ENCODE data around the gene DNAJB5.
"Not testable (repeated sequence)": the region's sequence is repeated elsewhere in the genome, so short reads cannot be mapped to it uniquely, and the experiment has no call there.

The DNAJB5 gene

DNA sequence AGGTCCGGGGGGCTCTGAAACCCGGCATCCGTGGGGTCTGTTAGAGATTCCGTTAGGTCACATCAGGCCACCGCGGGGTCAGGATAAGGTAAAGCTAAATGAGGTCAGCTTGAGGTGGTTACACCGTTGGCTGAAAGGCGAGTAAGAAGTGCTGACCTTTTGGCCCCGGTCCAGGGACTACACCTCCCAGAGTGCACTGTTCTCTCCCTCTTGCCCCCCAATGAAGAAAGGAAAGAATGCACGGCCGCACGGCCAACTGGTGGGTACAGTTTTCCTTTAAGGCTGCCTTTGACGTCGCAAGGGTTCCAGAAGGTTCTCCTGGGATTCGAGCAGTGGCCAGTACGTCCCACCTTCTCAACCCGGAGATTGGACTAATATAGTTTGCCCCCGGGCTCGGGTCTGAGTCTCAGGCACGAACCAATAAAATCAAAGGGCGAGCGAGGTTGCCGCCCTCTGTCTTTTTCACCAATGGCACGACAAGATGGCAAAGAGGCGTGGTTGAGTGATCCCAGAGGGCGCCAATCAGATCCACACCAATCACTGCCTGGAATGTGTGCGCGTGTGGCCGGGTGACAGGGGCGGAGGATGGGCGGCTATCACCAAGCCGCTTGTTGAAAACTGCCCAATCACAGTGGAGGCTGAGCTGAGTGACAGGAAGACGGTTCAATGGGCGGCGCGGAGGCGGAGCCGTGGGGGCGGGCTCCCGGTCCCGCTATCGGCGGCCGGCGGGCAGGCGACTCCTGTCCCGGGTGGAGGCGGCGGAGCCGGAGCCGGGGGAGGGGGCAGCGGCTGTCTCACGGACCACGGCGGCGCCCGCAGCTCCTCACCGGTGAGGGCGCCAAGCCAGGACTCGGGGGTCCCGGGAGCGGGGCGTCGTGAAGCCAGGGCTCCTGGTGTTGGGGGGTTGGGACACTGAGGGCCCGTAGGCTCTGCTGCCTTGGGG, at the start of gene DNAJB5:
Gene DNAJB5, plus strand, starts transcription at position 743 of the 943 bp plus-strand sequence. CDS start 886 bp downstream, outside the sequence.
- DNase-seq = peak; percentile 99

DNA sequence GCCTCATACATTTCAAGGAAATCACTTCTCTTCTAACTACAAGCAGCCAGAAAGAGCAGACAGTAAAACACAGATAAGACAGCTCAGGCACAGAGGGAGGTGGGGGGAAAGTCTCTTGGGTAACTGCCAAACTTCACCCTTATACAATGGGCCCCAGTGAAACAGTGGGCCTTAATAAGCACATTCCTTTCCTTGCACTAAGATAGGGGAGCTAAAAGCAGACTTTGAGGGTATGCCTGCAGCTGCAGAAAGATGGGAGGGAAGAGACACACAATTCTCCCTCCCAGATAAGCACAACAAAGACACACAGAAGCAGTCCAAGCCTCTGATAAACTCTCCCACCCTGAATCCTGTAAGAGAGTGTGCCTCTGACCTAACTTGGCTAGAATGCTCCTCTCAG, 49.6 kb upstream of the DNAJB5 start:
- not testable (repeated sequence) for DNase-seq

DNA sequence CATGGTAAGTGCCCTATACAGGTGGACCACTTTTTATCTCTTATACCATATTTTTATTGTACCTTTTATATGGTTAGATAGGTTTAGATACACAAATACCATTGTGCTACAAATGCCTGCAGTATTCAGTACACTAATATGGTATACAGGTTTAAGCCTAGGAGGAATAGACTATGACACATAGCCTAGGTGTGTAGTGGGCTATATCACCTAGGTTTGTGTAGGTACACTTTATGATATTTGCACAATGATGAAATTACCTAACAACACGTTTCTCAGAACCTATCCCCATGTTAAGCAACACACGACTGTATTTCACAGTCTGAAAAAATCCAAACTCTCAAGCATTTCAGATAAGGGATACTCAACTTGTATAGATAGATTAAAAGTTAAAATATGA, 41.1 kb upstream of the DNAJB5 start:
- no peak for DNase-seq

DNA sequence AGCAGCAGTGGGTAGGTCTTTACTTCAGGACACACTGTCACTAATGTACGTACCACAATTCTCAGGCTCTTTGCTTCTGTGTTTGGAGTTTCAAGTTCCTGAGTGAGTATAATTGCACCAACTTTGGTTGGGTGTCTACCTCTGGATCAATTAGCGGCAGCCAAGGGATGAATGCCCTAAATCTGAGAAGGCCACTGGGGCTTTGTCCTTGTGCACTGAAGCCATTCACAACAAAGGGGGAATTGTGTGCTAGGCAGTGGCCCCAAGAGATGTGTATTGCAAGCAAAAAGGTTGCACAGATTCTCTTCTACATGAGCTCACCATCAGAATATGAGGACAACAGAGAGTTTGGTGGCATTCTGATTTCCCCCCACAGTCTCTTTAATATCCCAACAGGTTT, 35.3 kb upstream of the DNAJB5 start:
- DNase-seq = no peak

DNA sequence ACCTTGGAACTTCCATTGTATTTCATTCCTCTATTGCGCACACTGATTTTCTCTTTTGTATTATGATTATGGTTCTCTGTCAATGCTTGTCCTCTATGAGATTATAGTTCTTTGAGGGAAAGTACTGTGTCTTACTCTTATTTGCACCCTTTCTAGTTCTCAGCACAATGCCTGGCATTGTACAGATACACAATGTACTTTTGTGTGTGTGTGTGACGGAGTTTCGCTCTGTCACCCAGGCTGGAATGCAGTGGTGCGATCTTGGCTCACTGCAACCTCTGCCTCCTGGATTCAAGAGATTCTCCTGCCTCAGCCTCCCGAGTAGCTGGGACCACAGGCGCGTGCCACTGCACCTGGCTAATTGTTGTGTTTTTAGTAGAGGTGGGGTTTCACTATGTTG, 33.5 kb upstream of the DNAJB5 start:
- not testable (repeated sequence) for DNase-seq

DNA sequence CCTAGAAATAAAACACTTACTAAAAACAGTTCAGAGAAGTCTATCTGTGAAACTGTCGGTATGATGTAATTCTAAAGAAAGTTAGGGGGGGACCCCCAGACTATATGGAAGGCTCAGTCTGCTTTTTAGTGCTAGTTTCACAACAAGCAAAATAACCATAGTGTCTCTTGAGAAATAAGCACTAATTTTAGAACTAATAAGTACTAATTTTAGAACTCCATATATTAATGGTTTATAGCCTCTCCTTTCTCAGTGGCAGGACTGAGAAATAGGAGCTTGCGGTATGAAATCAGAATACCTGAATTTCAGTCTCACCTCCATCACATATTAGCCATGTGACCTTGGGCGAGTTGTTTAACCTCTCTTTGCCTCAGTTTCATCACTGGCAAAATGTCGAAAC, 32.9 kb upstream of the DNAJB5 start:
- no peak for DNase-seq

DNA sequence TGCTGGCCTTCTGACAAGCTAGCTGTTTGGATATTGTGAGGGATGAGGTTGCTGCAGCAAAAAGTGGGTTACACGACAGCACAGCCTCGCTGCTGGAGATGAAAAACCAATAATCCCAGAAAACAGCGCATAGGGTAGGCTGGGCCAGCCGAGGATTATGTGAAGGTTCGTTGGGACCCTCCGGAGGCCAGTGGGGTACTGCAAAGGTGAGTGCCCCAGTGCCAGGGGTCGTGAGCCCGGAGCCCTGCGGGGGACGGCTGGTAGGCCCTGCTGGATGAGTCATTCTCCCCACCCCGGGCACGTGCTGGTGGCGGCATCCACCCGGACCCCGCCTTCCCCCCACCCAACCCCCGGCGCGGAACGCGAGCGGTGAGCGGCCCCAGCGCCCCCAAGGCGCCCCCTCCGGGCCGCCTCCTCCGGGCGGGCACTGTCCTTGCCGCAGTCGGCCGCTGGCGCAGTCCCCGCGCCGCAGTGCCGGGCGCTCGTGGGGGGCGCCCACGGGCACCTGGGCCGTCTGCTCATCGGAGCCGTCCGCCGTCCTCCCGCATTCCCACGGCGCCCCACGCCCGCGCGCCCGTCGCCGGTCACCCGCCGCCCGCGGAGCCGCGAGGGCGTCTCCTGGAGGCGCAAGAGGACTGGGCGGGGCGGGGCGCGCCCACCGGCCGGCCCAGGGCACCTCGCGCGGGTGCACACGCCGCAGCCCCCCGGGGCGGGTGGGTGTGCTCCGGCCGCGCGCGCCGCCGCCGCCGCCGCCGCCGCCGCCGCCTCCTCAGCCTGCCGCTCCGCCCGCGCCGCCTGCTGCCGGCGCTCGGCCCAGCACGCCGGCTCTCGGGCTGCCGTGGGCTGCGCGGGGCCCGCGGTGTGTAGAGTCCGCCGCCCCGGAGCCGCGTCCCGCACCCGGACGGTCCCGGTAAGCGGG, 31.8 kb upstream of the DNAJB5 start, which contains the start of gene PHF24:
Gene PHF24, plus strand, starts transcription at position 794 of the 919 bp plus-strand sequence. CDS start 13,014 bp downstream, outside the sequence.
- peak; percentile 32 for DNase-seq

DNA sequence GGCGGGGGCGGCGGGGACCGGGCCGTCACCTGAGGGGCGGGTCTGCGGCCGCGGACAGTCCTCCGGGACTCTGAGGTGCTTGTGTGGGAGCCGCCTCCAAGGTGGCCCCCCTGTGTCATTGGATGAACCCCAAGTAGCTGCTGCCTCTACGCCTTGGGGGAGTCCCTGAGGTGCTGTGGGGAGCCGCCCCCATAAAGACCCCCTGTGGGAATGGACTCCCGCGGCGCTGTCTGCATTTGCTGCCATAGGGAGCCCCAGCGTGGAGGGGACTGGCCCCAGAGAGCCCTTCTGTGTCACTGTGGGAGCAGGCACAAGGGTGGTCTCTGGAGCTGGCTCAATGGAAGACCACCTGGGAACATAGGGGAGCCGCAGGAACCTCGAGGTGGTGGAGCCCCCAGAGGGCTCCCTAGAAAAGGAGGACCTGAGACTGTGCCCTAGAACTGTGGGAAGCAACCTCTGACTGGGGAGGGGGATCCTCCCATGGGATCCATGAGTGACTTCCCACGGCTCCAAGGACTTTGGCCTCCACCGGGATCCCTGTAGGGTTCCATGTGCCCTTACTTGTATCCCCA, 31.0 kb upstream of the DNAJB5 start:
- DNase-seq = no peak

DNA sequence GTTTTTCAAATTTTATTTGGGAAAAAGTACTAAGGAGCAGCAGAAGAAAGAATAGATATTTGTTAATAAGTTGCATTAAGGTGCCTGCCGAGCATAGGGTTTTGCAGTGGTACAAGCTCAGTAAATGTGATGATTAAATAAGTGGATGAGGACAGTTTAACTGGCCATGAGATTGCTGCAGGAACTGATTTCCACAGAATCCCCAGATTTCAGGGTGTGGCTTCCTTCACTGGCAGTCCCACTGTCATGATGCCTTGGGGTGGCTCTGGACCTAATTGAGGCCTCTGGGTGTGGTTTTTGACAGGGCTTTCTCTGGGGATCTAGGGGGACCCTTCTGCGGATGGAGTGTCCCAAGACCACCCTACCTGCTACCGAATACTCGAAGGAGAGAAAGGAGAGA, 30.1 kb upstream of the DNAJB5 start:
- DNase-seq = peak; percentile 22

DNA sequence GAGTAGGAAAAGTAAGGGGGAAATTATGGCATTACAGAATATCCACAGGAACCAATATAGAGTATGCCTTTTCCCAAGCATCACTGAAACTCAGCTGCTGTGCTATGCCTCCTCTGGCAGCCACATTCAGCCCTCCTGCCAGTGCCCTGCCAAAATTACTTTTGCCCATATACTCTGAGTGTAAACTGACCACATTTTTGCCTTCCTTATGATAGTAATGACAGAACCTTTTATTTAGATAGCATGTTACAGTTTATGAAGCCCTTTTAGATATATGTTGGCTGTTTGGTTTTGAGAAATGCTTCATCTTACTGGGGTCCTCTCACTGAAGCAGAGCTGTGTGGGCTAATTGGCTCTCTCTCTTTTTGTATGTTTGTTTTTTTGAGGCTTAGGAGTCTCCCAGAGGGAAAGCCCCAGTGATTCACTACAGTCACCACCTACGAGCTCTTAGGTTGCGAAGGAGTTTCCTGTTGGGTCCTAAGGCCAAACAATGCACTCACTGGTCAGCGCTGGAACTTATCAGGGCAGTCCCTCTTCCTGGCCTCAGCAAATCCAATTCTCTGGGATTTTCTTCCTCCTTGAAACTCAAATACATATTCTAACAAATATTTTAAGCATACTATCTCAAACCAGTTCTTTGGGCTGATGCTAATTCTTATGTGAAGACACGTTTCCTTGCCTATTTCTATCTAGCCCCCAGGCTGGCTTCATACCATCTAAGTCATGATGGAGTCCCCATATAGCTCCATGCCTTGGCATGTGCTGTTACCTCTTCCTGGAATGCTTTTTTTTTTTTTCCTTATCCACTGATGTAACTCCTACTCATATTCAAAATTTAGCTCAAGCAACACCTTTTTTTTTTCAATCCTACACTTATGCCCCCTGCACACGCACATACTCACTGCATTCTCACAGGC, 27.7 kb upstream of the DNAJB5 start:
- peak; percentile 79 for DNase-seq

DNA sequence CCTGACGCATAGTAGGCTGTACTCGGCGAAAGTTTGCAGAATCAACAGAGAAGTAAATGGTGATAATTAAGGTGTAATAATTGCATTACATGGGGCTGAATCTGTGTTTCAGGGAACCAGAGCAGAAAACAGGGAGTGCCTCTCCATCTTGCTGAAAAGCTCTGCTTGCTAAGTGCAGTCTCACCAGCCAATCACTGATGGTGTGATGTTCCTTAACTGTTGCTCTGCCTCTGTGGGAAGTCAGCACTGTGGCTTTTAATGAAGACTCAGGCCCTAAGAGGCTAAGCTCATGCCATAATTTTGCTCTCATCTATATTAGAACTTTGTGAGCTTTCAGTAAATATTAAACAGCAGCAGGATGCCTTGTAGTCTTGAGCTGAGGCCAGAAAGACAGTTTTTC, 27.0 kb upstream of the DNAJB5 start:
- DNase-seq = no peak

DNA sequence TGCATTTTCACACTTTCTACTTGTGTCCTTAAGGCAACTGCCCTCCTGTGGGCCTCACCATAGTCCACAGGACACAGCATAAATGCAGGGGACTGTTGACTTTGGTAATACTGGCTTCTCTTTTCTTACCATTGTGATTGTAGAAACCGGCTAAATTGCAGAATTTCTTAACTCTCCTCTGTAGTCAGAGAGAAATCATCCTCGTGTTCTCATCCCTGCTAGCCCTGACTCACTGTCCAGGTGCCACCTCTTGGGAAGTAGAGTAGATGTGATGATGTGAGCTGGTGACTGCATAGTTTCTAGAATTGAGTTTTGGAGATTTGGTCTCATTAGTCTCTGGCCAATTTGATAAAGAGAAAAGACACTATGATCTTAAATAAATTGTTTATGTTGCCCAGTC, 26.0 kb upstream of the DNAJB5 start:
- no peak for DNase-seq

DNA sequence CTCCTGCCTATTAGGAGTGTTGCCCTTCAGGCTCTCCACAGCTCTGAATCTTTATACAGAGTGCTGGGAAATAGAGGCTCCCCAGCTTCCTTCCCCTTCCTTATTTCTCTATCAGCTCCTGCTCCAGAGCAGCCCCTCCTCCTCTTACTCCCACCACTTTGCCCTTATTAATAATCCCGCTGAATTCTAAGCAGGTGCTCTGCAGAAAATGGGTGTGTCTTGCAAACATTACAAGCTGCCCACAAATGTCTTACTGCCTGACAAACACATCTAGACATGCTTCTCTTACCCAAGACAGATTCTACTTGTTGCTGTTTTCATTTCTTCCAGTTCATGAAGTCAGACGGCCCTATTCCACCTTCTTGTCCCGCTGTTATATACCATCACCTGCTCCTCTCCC, 25.1 kb upstream of the DNAJB5 start:
- DNase-seq = no peak

DNA sequence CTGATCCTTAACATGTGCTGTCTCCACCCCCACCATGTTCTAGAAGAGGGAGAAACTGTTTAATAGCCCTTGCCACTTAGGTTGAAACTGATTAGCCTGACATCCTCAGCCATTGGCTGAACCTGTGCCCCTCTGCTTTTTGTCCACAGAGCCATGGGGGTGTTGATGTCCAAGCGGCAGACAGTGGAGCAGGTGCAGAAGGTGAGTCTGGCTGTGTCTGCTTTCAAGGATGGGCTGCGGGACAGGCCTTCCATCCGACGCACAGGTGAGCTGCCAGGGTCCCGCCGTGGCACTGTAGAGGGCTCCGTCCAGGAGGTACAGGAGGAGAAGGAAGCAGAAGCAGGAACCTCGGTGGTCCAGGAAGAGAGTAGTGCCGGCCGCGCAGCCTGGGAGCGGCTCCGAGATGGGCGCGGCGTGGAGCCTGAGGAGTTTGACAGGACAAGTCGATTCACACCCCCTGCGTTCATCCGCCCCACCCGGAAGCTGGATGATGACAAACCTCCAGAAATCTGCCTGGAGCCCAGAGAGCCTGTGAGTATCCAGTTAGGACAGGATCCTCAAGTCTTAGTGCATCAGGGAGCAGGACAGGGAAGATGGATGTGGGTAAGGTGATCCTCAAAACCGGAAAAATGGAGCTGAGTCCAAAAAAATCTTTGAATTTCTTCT, 18.3 kb upstream of the DNAJB5 start:
- no peak for DNase-seq

DNA sequence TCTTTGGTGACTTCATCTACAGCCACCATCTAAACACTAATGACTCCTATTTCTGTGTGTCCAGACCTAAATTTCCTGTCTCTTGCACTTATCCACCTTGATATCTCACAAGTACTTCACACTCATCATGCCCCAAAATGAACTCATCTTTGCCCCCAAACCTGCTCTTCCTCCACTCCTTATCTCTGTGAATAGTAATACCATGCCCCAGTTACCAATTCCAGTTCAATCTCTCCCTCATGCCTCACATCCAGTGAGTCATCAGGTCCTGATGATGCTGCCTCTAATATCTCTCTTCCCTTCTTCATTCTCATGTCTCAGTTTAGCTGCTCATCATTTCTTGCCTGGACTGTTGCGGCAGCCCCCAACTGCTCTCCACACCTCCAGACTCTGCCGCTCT, 14.9 kb upstream of the DNAJB5 start:
- DNase-seq = no peak

DNA sequence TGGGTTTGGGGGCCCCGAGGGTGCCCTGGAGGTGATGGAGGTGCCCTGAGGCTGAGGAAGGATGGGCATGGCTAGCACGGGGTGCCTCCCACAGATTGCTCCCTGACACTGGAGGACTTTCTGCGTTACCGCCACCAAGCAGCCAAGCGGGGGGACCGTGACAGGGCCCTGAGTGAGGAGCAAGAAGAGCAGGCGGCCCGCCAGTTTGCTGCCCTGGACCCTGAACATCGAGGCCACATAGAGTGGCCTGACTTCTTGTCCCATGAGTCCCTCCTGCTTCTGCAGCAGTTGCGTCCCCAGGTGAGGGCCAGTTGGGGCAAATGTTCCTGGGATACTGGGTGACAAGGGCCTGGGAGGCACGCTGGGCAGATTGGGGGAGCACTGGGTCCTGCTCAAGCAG, 13.1 kb upstream of the DNAJB5 start:
- DNase-seq = no peak

DNA sequence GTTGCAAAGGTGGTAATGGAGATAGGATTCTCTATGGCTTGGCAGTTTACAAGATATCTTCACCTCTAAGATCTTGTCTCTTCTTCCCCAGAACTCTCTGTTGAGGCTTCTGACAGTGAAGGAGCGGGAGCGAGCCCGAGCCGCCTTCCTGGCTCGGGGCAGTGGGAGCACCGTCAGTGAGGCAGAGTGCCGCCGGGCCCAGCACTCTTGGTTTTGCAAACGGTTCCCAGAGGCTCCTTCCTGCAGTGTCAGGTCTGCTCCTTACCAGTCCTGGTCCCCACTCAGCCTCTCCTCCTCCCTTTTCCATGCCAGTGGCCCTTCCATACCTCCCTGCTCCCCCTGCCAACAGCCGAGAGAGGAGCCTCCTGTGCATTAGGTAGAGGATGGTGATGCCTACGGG, 12.6 kb upstream of the DNAJB5 start:
- DNase-seq = no peak

DNA sequence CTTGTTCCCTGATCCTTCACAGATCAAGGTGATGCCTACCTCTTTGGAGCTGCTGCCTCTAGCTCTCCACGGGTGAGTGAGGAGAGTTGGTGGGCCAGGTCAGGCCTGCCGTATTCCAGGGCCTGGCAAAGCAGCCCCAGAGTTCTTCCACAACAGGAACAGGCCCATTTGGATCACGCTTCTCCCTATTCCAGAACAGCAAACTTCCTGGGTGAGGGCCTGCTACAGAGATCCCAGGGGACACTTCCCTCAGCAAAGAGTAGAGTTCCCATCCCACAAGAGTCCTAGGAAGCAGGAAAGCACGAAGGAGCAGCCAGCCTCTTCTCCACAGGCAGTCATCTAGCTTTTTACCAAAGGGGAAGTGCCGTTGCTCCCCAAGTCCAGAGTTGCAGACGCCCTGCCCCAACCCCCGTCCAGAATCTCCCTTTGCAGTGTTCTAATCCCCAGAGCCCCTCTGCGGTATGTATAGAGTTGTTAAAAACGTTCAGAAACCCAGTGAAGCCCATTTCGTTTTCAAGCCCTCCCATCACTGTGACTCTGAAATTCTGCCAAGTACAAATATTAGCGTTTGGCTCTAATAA, 9.3 kb upstream of the DNAJB5 start:
- DNase-seq = no peak

DNA sequence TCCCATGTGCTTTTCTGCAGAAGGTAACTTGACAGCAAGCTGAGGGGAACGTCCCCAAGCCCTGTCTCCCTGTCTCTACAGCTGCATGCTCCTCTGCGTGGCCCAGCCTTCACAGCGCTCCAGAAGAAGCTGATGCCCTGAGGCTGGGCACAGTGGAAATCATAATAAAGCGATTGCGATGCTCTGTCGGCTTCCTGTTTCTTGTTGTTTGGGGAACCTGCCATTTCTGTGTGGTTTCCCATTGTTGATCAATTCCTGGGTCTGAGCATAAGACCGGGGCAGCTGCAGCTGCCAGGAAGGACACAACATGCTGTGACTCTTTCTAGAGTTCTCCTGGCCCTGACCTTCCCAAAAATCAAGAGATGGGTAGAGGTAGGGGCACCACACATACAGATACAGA, 7.2 kb upstream of the DNAJB5 start:
- DNase-seq = peak; percentile 72

DNA sequence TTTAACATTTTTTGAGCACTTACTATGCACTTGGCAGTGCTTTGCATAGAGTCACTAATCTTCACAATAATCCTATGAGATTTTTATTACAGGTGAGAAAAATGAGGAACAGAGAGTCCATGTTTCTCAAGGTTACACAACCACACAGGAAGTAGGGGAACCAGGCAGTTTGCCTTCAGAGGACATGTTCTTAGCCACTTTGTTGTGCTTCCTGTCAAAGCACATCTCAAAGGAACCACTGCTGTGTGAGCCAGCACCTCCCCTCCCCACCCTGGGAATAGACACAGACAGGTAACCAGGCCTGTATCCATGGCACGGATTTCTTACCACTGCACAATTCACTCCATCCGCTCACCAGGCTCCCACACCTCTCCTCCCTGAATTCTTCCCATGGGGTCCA, 6.3 kb upstream of the DNAJB5 start:
- DNase-seq = peak; percentile 26

DNA sequence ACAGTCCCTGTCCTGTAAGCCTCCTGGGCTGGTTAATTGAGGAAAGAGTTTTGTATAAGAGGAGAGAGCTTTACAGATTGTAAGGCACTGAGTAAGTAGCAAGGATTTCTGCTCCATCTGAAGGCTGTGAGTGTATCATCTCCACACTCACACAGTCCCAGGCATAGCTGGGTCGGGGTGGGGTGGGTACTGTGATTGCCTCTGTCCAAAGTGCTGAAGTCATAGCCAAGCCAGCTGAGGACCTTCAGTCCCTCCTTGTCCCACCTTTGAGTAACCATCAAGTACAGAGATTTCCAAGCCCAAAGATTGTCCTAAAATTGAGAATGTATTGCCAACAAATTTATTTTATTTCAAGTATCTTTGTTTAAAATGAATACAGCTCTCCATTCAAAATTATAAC, 5.5 kb upstream of the DNAJB5 start:
- peak; percentile 25 for DNase-seq

Measured in suppressor macrophage treated with lipopolysaccharide for 4 hours (primary cell).